HL-60 (cell line): Measurements from ENCODE around the gene TRPM2.

ENCODE experiments used
- GABPA ChIP-seq: IDR thresholded peaks from 2 replicates; pipeline ENCODE4 v1.6.1; 2012; ENCODE audit warnings: low read depth
- POLR2AphosphoS5 ChIP-seq: IDR thresholded peaks from 2 replicates; pipeline ENCODE4 v1.6.1; 2012; ENCODE audit warnings: low read depth
- REST ChIP-seq: IDR thresholded peaks from 2 replicates; pipeline ENCODE4 v1.6.1; 2012; ENCODE audit warnings: low read depth; ENCODE audit not compliant: insufficient replicate concordance
- SPI1 ChIP-seq: IDR thresholded peaks from 2 replicates; pipeline ENCODE4 v1.6.1; 2012; ENCODE audit warnings: low read depth, mild to moderate bottlenecking, borderline replicate concordance
- TF ChIP-seq, protein P1 (sequence below): IDR thresholded peaks from one replicate; pipeline ENCODE4 v1.5.1; 2011; ENCODE audit warnings: low read length, control low read depth, inconsistent platforms; ENCODE audit not compliant: insufficient read depth

GRCh38 chr21:44421901-44422840 is 68.8 kb downstream of the TRPM2 start:
- TF ChIP-seq, protein P1, sequence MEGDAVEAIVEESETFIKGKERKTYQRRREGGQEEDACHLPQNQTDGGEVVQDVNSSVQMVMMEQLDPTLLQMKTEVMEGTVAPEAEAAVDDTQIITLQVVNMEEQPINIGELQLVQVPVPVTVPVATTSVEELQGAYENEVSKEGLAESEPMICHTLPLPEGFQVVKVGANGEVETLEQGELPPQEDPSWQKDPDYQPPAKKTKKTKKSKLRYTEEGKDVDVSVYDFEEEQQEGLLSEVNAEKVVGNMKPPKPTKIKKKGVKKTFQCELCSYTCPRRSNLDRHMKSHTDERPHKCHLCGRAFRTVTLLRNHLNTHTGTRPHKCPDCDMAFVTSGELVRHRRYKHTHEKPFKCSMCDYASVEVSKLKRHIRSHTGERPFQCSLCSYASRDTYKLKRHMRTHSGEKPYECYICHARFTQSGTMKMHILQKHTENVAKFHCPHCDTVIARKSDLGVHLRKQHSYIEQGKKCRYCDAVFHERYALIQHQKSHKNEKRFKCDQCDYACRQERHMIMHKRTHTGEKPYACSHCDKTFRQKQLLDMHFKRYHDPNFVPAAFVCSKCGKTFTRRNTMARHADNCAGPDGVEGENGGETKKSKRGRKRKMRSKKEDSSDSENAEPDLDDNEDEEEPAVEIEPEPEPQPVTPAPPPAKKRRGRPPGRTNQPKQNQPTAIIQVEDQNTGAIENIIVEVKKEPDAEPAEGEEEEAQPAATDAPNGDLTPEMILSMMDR, result no peak
- no peak for TF ChIP-seq POLR2AphosphoS5
- TF ChIP-seq REST, result no peak
- TF ChIP-seq SPI1, result no peak
- TF ChIP-seq GABPA, result no peak
